ENCODE measurements around the gene TBC1D1. TPM values are rescaled to one million over a fixed set of nuclear protein-coding genes. Genes with fewer than 3 reads are reported as not detected.

Gene TBC1D1
- total and polyA plus RNA-seq, 2 of the 8 experiments (the other 6 are each of a cell fraction or from before 2014, with no cell fraction given): 96.9 to 162 TPM

DNA sequence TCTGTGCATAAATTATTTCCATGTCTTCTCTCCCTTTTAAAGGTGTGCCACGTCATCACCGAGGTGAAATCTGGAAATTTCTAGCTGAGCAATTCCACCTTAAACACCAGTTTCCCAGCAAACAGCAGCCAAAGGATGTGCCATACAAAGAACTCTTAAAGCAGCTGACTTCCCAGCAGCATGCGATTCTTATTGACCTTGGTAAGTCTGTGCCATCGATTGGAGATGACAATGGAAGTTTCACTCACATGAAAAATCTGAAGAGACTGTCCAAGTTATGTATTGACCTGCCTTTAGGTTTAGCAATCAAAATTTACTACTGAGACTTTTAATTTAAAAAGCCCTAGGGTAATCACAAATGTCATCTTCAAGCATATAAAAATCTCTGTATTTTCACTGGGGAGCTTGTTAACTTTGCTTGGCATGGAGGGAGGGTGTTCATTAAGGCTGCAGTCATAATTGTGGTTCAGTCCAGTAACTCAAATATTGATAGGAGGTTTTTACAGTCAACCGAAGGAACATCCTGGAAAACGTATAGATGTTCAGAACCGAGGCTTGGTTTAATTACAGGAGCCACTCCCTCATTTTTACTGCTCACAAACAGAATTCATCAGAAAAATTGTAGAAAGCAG lies 212.2 kb downstream of the TBC1D1 start:
- TF ChIP-seq CBX8 (IDR thresholded peaks at IDR 0.05; ENCODE audit: borderline replicate concordance, low read depth, low read length) (no peak), RFX5 (IDR thresholded peaks at IDR 0.05; ENCODE audit: borderline replicate concordance, low read depth, low read length) (no peak), KDM4A (IDR thresholded peaks at IDR 0.05; ENCODE audit: low read depth, low read length, severe bottlenecking) (no peak), PHF8 (conservative IDR thresholded peaks at IDR 0.05; ENCODE audit: low read depth, low read length) (no peak), FOSL1 (IDR thresholded peaks at IDR 0.05; ENCODE audit: insufficient read depth, low read depth, low read length) (no peak), SP1 (IDR thresholded peaks at IDR 0.05; ENCODE audit: low read depth, low read length) (no peak)
- TF ChIP-seq, protein P1, sequence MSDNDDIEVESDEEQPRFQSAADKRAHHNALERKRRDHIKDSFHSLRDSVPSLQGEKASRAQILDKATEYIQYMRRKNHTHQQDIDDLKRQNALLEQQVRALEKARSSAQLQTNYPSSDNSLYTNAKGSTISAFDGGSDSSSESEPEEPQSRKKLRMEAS (IDR thresholded peaks at IDR 0.05): no peak
- Histone ChIP-seq H3K56ac (replicated peaks; ENCODE audit: insufficient read length, low read depth, low read length) (no peak overlapping the region), H4K5ac (ENCODE audit: insufficient read length, low read depth, low read length) (no peak overlapping the region), H4K20me1 (replicated peaks in 1 of 2; ENCODE audit: control insufficient read depth in 1 of 2, insufficient read depth in 2 of 2, low read length in 2 of 2) (peaks cover 0 to 4% of the 10 kb centered on the region in 2 experiments), H3K4me2 (ENCODE audit: insufficient read depth in 1 of 2, low read depth in 2 of 2, low read length in 2 of 2) (no peak overlapping the region), H3K79me2 (ENCODE audit: control insufficient read depth in 1 of 2, insufficient read depth in 2 of 2, low read length in 2 of 2) (no peaks in the 10 kb centered on the region), H3K4me1 (replicated peaks in 1 of 4; ENCODE audit: control insufficient read depth in 3 of 4, insufficient read depth in 4 of 4, low read length in 3 of 4) (no peaks in the 10 kb centered on the region), H2AFZ (ENCODE audit: low read length) (no peak overlapping the region), H3K14ac (ENCODE audit: insufficient read length) (no peak overlapping the region), H3K9ac (replicated peaks in 1 of 4; ENCODE audit: extremely low read depth in 1 of 4, low read depth in 3 of 4, low read length in 3 of 4) (no peak overlapping the region), H2BK15ac (ENCODE audit: low read length) (no peak overlapping the region), H3K4me3 (ENCODE audit: extremely low read depth in 1 of 4, insufficient read depth in 2 of 4, low read depth in 3 of 4, low read length in 4 of 4) (no peak overlapping the region), H3K27me3 (replicated peaks in 1 of 4; ENCODE audit: control insufficient read depth in 3 of 4, extremely low read depth in 1 of 4, insufficient read depth in 3 of 4, low read length in 3 of 4) (no peaks in the 10 kb centered on the region), H2AK5ac (ENCODE audit: low read depth, low read length) (no peak overlapping the region), H3K18ac (ENCODE audit: extremely low read depth, low read length) (no peak overlapping the region), H2BK5ac (ENCODE audit: low read depth, low read length) (no peak overlapping the region), H2BK20ac (ENCODE audit: low read length) (no peak overlapping the region), H3K23ac (ENCODE audit: insufficient read length) (no peak overlapping the region), H4K8ac (ENCODE audit: extremely low read depth, insufficient read depth, low read length) (no peak overlapping the region), H3K79me1 (ENCODE audit: low read depth, low read length) (no peaks in the 10 kb centered on the region; the same call in 1 of the 2 replicates), H3K23me2 (ENCODE audit: low read depth, low read length) (no peaks in the 10 kb centered on the region), H3K27ac (ENCODE audit: low read depth, low read length) (no peak overlapping the region), H3K9me3 (ENCODE audit: insufficient read depth in 2 of 2, low read depth in 1 of 2, low read length in 1 of 2) (no peaks in the 10 kb centered on the region), H4K91ac (replicated peaks; ENCODE audit: insufficient read length, low read length) (no peak overlapping the region), H3K4ac (replicated peaks; ENCODE audit: insufficient read length, low read depth, low read length) (no peak overlapping the region), H2BK12ac (ENCODE audit: low read depth, low read length) (no peak overlapping the region), H2BK120ac (replicated peaks; ENCODE audit: low read depth, low read length) (no peak overlapping the region), H3K36me3 (ENCODE audit: control insufficient read depth in 2 of 4, insufficient read depth in 4 of 4, low read length in 3 of 4) (peaks cover 4 to 12% (median 9%) of the 10 kb centered on the region in 4 experiments; a peak in 5 of 8 replicates)
- no peak for DNase-seq (ENCODE audit: low read depth in 1 of 2, low spot score in 2 of 2)
- ChIA-PET CTCF (ENCODE audit: partially characterized antibody) (interaction anchor here (0.5 to 2.6 kb wide), 5 partner anchors 8 to 242 kb away, joined by 3 to 9 read pairs (median 5); no protein-coding TSS in a partner anchor), POLR2A (ENCODE audit: partially characterized antibody) (interaction anchor here (0.7 kb wide), 1 partner anchor 11 kb away, joined by 3 read pairs; no protein-coding TSS in a partner anchor)
- WGBS, 2 experiments (ENCODE audit: extremely low coverage in 1 of 2, insufficient coverage in 1 of 2, insufficient read length in 1 of 2, insufficient replicate concordance in 2 of 2, low coverage in 1 of 2, low lambda C conversion rate in 2 of 2, missing lambda C conversion rate in 1 of 2): 92% methylated on average over 7 of the region's 7 CpGs; no CpG with 5 or more reads in 1 of the 2 experiments
- no peak for FAIRE-seq
